Measurements from ENCODE around the gene ALKAL2.

DNA sequence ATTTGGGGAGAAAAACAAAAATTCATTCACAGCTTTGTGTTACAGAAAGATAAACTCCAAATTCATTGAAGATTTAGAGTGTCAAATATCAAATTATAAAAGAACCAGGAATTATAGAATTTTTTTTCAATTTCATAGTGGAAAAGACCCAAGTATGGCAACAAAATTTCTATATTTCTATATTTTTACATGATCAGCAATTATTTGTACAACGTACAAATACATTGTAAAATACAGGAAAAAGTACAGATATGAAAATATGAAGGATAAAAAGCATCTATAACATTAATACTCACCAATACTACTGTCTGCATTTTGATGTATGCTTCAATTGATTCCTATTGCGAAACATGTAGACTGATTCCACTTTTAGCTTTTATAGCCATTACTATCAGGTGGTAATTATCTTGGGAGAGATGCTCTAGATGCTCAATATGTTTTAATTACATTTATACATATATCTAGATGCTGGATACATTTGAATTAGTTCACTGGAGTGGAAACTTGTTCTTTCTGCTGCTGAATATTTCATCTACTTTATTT lies 28.0 kb downstream of the ALKAL2 start:
- TF ChIP-seq, protein P1, sequence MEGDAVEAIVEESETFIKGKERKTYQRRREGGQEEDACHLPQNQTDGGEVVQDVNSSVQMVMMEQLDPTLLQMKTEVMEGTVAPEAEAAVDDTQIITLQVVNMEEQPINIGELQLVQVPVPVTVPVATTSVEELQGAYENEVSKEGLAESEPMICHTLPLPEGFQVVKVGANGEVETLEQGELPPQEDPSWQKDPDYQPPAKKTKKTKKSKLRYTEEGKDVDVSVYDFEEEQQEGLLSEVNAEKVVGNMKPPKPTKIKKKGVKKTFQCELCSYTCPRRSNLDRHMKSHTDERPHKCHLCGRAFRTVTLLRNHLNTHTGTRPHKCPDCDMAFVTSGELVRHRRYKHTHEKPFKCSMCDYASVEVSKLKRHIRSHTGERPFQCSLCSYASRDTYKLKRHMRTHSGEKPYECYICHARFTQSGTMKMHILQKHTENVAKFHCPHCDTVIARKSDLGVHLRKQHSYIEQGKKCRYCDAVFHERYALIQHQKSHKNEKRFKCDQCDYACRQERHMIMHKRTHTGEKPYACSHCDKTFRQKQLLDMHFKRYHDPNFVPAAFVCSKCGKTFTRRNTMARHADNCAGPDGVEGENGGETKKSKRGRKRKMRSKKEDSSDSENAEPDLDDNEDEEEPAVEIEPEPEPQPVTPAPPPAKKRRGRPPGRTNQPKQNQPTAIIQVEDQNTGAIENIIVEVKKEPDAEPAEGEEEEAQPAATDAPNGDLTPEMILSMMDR (IDR thresholded peaks at IDR 0.05): no peak
- TF ChIP-seq POLR2A (IDR thresholded peaks at IDR 0.05): no peak
- TF ChIP-seq POLR2AphosphoS5 (IDR thresholded peaks at IDR 0.05): no peak
- TF ChIP-seq EP300 (IDR thresholded peaks at IDR 0.05): no peak

All from suprapubic skin (tissue), 4 donors.